ENCODE data around the gene PLEK. TPM values are rescaled to one million over a fixed set of nuclear protein-coding genes. Genes with fewer than 3 reads are reported as not detected.

The PLEK gene
- total and polyA plus RNA-seq, 2 of the 13 experiments (the other 11 are each of a cell fraction or from before 2014, with no cell fraction given): not detected

DNA sequence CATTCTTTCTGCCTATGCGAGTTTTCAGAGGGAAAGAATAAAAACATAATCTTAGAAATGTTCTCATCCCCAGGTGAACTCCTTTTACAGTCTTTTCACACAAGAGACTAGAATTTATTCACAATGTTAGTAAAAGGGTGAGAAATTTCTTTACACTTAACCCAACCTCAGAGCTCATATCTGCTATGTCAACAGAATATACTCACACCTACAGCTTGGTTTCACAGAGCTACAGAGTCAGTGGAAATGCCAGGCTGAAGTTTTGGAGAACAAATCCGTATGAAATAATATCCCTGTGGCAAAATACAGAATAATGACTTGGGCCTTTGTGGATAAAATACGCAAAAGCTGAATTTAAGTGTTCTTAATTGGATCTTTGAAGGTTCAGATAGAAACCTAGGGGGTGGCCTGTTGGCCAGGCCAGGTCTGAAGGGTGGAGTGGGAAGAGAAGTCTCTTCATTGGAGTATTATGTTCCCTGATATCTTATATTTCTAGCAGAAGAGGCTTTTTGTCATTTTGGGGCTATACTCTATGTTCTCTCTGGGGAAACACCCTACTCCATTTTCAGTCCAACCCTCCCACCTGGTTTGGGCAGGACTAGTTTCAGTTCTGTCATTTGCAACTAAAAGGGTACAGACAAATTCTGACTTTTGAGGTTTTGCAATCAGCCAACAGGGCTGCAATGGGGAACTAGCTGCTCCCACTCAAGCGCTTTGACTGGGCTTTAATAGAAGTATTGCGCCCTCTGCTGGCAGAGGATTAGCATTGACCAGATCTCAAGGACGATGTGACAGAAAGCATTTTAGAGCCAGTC, 76.3 kb downstream of the PLEK start (continued):
- TF ChIP-seq, protein P1, sequence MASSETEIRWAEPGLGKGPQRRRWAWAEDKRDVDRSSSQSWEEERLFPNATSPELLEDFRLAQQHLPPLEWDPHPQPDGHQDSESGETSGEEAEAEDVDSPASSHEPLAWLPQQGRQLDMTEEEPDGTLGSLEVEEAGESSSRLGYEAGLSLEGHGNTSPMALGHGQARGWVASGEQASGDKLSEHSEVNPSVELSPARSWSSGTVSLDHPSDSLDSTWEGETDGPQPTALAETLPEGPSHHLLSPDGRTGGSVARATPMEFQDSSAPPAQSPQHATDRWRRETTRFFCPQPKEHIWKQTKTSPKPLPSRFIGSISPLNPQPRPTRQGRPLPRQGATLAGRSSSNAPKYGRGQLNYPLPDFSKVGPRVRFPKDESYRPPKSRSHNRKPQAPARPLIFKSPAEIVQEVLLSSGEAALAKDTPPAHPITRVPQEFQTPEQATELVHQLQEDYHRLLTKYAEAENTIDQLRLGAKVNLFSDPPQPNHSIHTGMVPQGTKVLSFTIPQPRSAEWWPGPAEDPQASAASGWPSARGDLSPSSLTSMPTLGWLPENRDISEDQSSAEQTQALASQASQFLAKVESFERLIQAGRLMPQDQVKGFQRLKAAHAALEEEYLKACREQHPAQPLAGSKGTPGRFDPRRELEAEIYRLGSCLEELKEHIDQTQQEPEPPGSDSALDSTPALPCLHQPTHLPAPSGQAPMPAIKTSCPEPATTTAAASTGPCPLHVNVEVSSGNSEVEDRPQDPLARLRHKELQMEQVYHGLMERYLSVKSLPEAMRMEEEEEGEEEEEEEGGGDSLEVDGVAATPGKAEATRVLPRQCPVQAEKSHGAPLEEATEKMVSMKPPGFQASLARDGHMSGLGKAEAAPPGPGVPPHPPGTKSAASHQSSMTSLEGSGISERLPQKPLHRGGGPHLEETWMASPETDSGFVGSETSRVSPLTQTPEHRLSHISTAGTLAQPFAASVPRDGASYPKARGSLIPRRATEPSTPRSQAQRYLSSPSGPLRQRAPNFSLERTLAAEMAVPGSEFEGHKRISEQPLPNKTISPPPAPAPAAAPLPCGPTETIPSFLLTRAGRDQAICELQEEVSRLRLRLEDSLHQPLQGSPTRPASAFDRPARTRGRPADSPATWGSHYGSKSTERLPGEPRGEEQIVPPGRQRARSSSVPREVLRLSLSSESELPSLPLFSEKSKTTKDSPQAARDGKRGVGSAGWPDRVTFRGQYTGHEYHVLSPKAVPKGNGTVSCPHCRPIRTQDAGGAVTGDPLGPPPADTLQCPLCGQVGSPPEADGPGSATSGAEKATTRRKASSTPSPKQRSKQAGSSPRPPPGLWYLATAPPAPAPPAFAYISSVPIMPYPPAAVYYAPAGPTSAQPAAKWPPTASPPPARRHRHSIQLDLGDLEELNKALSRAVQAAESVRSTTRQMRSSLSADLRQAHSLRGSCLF (CRISPR knock-in tag; IDR thresholded peaks at IDR 0.05; ENCODE audit: borderline replicate concordance): no peak
- TF ChIP-seq, protein P2, sequence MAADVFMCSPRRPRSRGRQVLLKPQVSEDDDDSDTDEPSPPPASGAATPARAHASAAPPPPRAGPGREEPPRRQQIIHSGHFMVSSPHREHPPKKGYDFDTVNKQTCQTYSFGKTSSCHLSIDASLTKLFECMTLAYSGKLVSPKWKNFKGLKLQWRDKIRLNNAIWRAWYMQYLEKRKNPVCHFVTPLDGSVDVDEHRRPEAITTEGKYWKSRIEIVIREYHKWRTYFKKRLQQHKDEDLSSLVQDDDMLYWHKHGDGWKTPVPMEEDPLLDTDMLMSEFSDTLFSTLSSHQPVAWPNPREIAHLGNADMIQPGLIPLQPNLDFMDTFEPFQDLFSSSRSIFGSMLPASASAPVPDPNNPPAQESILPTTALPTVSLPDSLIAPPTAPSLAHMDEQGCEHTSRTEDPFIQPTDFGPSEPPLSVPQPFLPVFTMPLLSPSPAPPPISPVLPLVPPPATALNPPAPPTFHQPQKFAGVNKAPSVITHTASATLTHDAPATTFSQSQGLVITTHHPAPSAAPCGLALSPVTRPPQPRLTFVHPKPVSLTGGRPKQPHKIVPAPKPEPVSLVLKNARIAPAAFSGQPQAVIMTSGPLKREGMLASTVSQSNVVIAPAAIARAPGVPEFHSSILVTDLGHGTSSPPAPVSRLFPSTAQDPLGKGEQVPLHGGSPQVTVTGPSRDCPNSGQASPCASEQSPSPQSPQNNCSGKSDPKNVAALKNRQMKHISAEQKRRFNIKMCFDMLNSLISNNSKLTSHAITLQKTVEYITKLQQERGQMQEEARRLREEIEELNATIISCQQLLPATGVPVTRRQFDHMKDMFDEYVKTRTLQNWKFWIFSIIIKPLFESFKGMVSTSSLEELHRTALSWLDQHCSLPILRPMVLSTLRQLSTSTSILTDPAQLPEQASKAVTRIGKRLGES (CRISPR knock-in tag; IDR thresholded peaks at IDR 0.05; ENCODE audit: borderline replicate concordance): no peak
- TF ChIP-seq FOXM1 (CRISPR knock-in tag; IDR thresholded peaks at IDR 0.05) (no peak), ZNF12 (CRISPR knock-in tag; IDR thresholded peaks at IDR 0.05) (no peak), RBAK (CRISPR knock-in tag; IDR thresholded peaks at IDR 0.05) (no peak), CENPX (CRISPR knock-in tag; IDR thresholded peaks at IDR 0.05) (no peak), ZNF550 (CRISPR knock-in tag; IDR thresholded peaks at IDR 0.05; ENCODE audit: borderline replicate concordance) (no peak), IRF2 (CRISPR knock-in tag; IDR thresholded peaks at IDR 0.05) (0 out of 2 replicates have a peak, but pooled peaks have one; percentile 19), ZSCAN21 (CRISPR knock-in tag; IDR thresholded peaks at IDR 0.05; ENCODE audit: borderline replicate concordance) (no peak), SUZ12 (IDR thresholded peaks at IDR 0.05; ENCODE audit: low read depth, low read length) (no peak), ZNF124 (CRISPR knock-in tag; IDR thresholded peaks at IDR 0.05) (no peak; the same call in 1 of the 2 replicates), KLF12 (CRISPR knock-in tag; IDR thresholded peaks at IDR 0.05; ENCODE audit: borderline replicate concordance) (no peak), NFYB (CRISPR knock-in tag; IDR thresholded peaks at IDR 0.05) (no peak)
- TF ChIP-seq, protein P3, sequence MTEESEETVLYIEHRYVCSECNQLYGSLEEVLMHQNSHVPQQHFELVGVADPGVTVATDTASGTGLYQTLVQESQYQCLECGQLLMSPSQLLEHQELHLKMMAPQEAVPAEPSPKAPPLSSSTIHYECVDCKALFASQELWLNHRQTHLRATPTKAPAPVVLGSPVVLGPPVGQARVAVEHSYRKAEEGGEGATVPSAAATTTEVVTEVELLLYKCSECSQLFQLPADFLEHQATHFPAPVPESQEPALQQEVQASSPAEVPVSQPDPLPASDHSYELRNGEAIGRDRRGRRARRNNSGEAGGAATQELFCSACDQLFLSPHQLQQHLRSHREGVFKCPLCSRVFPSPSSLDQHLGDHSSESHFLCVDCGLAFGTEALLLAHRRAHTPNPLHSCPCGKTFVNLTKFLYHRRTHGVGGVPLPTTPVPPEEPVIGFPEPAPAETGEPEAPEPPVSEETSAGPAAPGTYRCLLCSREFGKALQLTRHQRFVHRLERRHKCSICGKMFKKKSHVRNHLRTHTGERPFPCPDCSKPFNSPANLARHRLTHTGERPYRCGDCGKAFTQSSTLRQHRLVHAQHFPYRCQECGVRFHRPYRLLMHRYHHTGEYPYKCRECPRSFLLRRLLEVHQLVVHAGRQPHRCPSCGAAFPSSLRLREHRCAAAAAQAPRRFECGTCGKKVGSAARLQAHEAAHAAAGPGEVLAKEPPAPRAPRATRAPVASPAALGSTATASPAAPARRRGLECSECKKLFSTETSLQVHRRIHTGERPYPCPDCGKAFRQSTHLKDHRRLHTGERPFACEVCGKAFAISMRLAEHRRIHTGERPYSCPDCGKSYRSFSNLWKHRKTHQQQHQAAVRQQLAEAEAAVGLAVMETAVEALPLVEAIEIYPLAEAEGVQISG (CRISPR knock-in tag; IDR thresholded peaks at IDR 0.05): no peak
- TF ChIP-seq, protein P4, sequence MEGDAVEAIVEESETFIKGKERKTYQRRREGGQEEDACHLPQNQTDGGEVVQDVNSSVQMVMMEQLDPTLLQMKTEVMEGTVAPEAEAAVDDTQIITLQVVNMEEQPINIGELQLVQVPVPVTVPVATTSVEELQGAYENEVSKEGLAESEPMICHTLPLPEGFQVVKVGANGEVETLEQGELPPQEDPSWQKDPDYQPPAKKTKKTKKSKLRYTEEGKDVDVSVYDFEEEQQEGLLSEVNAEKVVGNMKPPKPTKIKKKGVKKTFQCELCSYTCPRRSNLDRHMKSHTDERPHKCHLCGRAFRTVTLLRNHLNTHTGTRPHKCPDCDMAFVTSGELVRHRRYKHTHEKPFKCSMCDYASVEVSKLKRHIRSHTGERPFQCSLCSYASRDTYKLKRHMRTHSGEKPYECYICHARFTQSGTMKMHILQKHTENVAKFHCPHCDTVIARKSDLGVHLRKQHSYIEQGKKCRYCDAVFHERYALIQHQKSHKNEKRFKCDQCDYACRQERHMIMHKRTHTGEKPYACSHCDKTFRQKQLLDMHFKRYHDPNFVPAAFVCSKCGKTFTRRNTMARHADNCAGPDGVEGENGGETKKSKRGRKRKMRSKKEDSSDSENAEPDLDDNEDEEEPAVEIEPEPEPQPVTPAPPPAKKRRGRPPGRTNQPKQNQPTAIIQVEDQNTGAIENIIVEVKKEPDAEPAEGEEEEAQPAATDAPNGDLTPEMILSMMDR (CRISPR knock-in tag; IDR thresholded peaks at IDR 0.05): peak; percentile 91
- TF ChIP-seq, protein P5, sequence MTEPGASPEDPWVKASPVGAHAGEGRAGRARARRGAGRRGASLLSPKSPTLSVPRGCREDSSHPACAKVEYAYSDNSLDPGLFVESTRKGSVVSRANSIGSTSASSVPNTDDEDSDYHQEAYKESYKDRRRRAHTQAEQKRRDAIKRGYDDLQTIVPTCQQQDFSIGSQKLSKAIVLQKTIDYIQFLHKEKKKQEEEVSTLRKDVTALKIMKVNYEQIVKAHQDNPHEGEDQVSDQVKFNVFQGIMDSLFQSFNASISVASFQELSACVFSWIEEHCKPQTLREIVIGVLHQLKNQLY (CRISPR knock-in tag; IDR thresholded peaks at IDR 0.05): no peak

Measured in HepG2 (cell line).